ENCODE measurements around the gene MCC. TPM values are rescaled to one million over a fixed set of nuclear protein-coding genes. Genes with fewer than 3 reads are reported as not detected.

MCC gene
- total RNA-seq, 4 donors from 2014 or later: 17.0 to 24.8 (median 21.0) TPM

DNA sequence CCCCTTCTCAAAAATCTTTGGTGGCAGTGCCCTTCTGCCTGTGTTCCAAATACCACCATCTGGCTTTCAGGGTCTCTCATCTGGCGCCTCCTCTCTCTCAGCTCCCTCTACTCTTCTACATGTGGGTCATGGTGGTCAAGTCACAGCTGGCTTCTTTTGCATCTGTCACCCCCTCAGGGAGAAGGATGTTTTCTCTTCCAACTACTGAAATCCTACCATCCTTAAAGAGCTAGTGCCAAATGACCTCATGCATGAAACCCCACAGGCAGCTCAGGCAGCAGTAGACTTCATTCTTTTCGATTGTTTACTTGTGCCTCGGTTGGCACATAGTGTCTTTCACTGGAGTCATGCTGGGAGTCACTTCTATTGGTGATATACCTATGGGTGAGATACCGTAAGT is 292.5 kb downstream of the MCC start:
- no peaks in the 10 kb centered on the region for H3K27me3 ChIP-seq
- peaks cover 0 to 5% (median 0%) of the 10 kb centered on the region in 4 donors for H3K9me3 ChIP-seq
- no peak for TF ChIP-seq POLR2A (IDR thresholded peaks at IDR 0.05; ENCODE audit: low read depth)
- no peak for TF ChIP-seq POLR2AphosphoS5 (IDR thresholded peaks at IDR 0.05)
- TF ChIP-seq, protein P1, sequence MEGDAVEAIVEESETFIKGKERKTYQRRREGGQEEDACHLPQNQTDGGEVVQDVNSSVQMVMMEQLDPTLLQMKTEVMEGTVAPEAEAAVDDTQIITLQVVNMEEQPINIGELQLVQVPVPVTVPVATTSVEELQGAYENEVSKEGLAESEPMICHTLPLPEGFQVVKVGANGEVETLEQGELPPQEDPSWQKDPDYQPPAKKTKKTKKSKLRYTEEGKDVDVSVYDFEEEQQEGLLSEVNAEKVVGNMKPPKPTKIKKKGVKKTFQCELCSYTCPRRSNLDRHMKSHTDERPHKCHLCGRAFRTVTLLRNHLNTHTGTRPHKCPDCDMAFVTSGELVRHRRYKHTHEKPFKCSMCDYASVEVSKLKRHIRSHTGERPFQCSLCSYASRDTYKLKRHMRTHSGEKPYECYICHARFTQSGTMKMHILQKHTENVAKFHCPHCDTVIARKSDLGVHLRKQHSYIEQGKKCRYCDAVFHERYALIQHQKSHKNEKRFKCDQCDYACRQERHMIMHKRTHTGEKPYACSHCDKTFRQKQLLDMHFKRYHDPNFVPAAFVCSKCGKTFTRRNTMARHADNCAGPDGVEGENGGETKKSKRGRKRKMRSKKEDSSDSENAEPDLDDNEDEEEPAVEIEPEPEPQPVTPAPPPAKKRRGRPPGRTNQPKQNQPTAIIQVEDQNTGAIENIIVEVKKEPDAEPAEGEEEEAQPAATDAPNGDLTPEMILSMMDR (IDR thresholded peaks at IDR 0.05): no peak
- no peak for TF ChIP-seq EP300 (IDR thresholded peaks at IDR 0.05)
- no peak overlapping the region for H3K4me3 ChIP-seq
- no peak for DNase-seq (ENCODE audit: extremely low spot score)
- WGBS: 96% methylated on average over 4 of the region's 4 CpGs
- no peaks in the 10 kb centered on the region for H3K36me3 ChIP-seq
- no peak overlapping the region for H3K27ac ChIP-seq (replicated peaks in 1 of 4)
- intact Hi-C loops (cut with DNase I): no loop called here
- H3K4me1 ChIP-seq: peaks cover 0 to 31% (median 7%) of the 10 kb centered on the region in 4 donors

DNA sequence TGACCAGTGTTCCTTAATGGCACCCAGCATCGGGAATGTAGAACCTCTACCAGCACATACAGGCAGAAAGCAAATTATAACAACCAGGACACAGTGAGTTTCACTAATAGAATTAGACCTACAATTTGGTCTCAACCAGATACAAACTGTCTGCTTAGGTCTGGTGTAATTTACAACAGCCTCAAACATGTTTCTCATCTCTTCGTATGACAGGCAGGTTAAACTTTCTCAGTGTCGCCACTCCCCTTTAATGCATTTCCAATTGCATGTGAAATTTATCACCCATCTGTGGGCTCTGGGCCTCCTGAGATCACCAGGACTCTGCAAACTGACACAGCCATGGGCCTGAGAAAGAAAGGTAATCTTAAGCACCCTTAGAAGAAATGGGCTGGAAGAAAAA is 293.0 kb downstream of the MCC start:
- H3K4me3 ChIP-seq: no peak overlapping the region
- H3K27me3 ChIP-seq: no peaks in the 10 kb centered on the region
- H3K4me1 ChIP-seq: peaks cover 0 to 26% (median 7%) of the 10 kb centered on the region in 4 donors
- TF ChIP-seq, protein P1 (IDR thresholded peaks at IDR 0.05): no peak
- TF ChIP-seq POLR2A (IDR thresholded peaks at IDR 0.05; ENCODE audit: low read depth) (no peak), POLR2AphosphoS5 (IDR thresholded peaks at IDR 0.05) (no peak), EP300 (IDR thresholded peaks at IDR 0.05) (no peak)
- no peak overlapping the region for H3K27ac ChIP-seq (replicated peaks in 1 of 4)
- no peaks in the 10 kb centered on the region for H3K36me3 ChIP-seq
- DNase-seq (ENCODE audit: extremely low spot score): no peak
- H3K9me3 ChIP-seq: peaks cover 0 to 5% (median 0%) of the 10 kb centered on the region in 4 donors
- WGBS: 86% methylated on average over 3 of the region's 3 CpGs
- intact Hi-C loops (cut with DNase I): no loop called here

DNA sequence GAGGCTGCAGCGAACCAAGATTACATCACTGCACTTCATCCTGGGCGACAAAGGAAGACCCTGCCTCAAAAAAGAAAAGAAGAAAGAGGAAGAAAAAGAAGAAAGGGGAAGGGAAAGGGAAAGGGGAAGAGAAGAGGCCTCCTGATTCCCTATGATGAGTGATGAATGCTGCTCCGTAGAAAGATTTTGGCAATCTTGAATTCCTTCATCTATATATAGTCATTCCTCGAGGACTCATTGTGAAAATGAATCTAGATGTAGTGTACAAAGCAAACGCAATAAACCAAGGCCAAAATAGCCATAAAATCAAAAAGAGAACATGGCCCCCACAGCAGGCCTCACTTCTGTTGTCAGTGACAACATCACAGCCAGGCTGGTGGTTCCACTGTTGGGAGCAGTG is 293.7 kb downstream of the MCC start:
- H3K9me3 ChIP-seq: peaks cover 0 to 5% (median 0%) of the 10 kb centered on the region in 4 donors
- H3K36me3 ChIP-seq: no peaks in the 10 kb centered on the region
- 78% methylated on average over 5 of the region's 5 CpGs for WGBS
- intact Hi-C loops (cut with DNase I): no loop called here
- DNase-seq (ENCODE audit: extremely low spot score): no peak
- H3K27me3 ChIP-seq: no peaks in the 10 kb centered on the region
- TF ChIP-seq, protein P1 (IDR thresholded peaks at IDR 0.05): no peak
- TF ChIP-seq EP300 (IDR thresholded peaks at IDR 0.05) (no peak), POLR2A (IDR thresholded peaks at IDR 0.05; ENCODE audit: low read depth) (no peak), POLR2AphosphoS5 (IDR thresholded peaks at IDR 0.05) (no peak)
- no peak overlapping the region for H3K4me3 ChIP-seq
- H3K4me1 ChIP-seq: peaks cover 0 to 19% (median 5%) of the 10 kb centered on the region in 4 donors
- no peak overlapping the region for H3K27ac ChIP-seq (replicated peaks in 1 of 4)

DNA sequence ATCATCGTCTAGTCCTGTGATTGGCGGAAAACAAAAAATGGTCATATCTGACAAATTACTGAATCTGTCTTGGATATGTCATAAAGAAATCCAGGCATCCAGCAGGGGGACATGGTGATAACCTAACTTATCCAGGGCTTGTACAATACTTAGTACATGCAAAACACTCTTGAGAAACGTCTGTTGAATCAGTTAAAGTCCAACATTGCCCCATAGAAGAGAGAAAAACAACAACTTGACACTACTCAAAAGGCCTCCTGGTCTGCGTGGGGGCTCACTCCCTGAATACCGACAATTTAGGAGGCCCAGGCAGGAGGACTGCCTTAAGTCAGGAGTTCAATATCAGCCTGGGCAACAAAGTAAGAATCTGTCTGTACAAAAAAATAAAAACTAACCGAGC is 294.1 kb downstream of the MCC start:
- Histone ChIP-seq H3K36me3 (no peaks in the 10 kb centered on the region), H3K4me3 (no peak overlapping the region), H3K9me3 (peaks cover 0 to 5% (median 0%) of the 10 kb centered on the region in 4 donors), H3K27me3 (no peaks in the 10 kb centered on the region), H3K4me1 (peaks cover 0 to 14% (median 3%) of the 10 kb centered on the region in 4 donors), H3K27ac (replicated peaks in 1 of 4) (no peak overlapping the region)
- TF ChIP-seq POLR2AphosphoS5 (IDR thresholded peaks at IDR 0.05) (no peak), POLR2A (IDR thresholded peaks at IDR 0.05; ENCODE audit: low read depth) (no peak), EP300 (IDR thresholded peaks at IDR 0.05) (no peak)
- TF ChIP-seq, protein P1 (IDR thresholded peaks at IDR 0.05): no peak
- intact Hi-C loops (cut with DNase I): no loop called here
- DNase-seq (ENCODE audit: extremely low spot score): no peak
- WGBS: 90% methylated on average over 6 of the region's 6 CpGs
